Pulmonary artery endothelial cell (primary cell): ENCODE results near the gene CMTM7. TPM values are rescaled to one million over a fixed set of nuclear protein-coding genes. Genes with fewer than 3 reads are reported as not detected.

ENCODE experiments used
- DNase-seq: peaks from one replicate; pipeline ENCODE4 v3.0.0-alpha.2; 2011; ENCODE audit warnings: low read depth, low spot score
- total RNA-seq: library from RNA; depleted of rRNA; stranded (reverse); fragments of >200 nt; gene quantifications from 2 replicates; pipeline ENCODE4 v1.2.3, GENCODE V29; 2014

Gene CMTM7
- total RNA-seq, 1 donor from 2014 or later = 12.6 TPM

DNA sequence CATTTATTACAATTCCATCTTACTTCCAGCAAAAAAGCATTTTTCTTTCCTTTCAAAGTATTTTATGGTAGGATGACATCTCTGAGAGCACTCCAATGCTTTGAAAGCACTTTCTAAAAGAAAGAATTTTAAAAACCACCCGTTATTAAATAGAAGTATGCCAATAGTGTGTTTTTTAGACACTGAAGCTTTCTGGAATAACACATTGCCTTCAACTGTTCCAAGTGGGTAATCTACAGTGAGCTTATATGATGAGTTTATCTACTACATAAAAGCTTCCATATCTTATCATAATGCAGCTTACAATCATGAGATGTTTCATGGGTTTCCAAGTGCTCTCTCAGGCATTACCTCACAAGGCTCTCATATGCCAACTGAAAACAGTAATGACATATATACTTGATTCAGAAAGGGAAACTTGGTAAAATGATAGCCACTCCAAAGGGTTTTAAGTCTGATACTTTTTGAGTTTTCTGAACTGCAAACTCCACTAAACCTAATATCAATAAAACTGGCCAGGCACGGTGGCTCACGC lies 96.9 kb downstream of the CMTM7 start:
- DNase-seq = no peak

DNA sequence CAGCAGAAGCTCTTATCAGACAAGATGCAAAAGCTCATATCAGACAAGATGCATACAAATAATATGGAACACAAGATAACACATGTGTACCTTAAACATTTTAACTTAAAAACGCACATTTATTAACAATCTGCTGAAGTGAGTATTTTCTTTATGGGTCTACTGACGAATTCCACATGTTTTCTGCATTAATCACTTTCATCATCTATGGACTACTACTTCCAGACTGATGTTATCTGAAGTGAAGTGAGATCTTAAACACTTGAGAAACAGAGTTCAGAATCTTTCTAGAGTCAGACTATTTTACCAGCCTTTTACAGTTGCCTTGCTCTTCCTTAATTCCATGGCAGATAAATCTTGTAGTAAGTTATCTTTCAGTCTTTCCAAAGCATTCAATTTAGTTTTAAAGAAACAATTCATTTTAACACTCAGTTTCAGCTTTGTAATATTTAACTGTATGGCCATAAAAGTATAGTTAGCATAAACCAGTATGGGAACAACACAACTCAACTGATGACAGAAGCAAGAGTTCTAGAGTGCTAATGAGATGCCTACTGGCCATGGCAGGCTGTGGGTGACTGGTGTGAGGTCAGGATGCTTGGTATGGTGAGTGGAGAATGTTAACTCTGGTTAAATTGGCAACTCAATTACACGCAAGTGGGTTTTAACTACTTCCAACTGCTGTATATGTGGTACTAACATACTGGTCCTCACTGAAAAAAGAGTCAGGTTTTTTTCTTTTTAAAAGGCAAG lies 101.2 kb downstream of the CMTM7 start:
- DNase-seq = no peak

DNA sequence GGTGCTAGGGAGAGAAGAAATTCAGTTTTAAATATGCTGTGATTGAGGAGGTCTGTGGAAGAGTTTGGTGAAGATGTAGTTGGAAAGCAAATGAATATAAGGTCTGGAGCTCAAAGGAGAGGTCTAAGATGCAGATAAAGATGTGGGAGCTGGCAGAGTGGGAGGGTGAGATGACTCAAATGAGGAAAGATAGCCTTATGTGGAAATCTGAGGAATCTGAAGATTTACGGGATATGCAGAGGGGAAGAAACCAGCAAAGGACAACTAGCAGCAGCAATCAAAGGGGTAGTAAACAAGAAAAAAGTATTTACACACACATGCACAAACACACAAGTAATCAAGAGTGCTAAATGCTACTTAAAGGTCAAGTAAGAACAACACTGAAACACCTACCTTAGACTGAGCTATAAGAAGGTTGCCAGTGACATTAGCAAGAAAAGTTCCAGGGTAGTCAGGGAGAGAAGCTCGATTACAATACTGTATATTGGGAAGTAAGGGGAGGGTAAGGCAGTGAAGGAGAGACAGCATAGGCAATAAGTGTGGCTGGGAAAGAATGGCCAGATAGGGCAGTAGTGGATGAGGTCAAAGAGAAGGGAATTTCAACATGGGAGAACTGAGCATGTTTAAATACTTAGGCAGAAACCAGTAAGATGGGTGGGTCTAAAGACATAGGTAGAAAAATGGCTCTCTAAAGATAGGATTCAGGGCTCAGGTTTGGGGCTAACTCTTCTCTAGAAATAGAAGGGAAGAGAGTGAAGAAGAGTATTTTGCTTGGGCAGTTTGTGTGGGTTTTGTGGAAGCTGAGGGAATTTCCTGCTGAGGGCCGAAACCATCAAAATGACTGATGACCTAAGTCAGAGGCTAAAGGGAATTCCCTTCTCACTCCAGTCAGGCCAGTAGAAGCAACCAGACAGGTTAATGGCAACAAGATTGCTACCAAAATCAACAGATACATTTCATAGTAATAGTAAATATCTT lies 102.1 kb downstream of the CMTM7 start:
- DNase-seq = no peak

DNA sequence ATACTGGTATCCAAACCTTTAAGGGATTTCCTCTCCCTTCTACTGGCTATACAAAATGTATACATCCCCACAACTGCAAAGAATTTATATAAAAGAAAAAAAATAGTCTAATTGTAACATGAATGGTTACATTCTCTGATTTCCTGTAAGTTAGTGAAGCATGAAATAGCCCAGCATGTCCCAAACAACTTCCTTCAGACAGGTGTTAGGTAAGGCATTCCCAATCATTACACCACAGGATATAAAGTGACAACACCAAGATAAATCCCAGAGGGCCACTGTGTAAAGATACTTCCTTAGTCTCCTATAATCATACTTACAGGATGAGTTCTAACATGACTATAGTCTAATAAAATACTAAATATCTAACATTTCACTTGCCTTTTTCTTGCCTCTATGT lies 103.4 kb downstream of the CMTM7 start:
- DNase-seq = no peak

DNA sequence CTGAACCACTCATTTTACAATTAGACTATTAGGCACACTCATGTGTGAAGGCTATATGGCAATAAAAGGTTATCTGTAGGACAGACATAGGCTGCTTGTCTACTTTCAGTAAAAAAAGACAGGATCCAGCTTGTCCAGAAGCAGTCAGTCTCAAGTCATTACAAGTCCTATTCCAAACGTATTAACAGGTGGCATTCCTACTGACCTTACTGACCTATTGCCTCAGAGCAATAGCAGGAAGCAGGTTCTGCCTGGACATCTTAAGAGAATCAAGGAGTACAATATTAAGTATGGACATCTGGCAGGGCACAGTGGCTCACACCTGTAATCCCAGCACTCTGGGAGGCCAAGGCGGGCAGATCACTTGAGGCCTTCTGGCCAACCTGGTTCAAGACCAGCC lies 104.0 kb downstream of the CMTM7 start:
- no peak for DNase-seq

DNA sequence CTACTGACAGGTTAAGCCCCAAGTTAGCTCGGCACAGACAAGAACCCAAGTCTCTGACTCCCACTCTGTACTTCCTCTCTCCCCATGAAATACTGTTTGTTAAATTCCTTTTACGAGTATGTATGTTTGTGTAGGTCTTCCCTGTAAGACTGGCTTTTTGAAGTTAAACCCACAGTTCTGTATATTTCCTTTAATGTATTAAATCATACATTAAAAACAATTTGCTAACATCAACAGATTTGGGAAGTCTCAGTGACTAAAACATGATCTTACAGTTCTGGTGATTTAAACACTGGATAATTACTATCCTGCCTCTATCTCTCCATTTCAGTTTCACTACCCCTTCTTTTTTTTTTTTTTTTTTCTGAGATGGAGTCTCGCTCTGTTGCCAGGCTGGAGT lies 106.6 kb downstream of the CMTM7 start:
- no peak for DNase-seq

DNA sequence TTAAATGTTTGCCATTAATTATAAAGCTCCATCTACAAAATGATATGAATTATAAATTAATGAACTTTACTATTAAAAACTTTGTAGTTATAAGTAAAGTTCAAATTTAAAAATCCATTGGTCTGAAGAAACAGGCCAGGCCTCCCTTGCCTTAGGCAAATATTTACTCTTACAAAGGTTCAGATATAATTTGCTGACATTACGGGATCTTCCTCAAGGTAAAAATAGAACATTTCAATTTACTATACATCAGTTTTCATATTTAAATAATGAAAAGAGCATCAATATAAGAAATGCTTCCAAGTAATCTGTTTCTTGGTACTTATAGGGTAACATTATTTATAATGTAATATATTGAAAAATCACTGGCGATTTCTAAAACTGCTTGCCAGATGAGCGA lies 107.3 kb downstream of the CMTM7 start:
- no peak for DNase-seq

DNA sequence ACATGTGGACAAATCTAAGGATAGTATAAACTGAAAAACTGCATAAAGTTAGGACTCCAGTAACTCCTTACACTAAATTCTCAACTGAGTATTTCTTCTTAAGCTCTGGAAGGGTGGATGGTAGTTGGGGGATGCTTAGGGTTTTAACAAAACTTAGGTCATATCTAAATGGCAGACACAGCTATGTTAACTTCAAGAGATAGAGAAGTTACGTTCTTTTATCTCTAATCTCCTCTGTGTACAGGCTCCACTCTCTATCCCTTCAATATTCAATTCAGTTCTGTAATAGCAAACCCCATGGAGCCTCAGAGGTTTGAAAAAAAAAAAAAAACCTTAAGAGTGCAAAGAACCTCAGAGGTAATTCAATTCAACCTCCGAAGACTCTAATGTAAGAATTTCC lies 107.9 kb downstream of the CMTM7 start:
- DNase-seq = no peak

DNA sequence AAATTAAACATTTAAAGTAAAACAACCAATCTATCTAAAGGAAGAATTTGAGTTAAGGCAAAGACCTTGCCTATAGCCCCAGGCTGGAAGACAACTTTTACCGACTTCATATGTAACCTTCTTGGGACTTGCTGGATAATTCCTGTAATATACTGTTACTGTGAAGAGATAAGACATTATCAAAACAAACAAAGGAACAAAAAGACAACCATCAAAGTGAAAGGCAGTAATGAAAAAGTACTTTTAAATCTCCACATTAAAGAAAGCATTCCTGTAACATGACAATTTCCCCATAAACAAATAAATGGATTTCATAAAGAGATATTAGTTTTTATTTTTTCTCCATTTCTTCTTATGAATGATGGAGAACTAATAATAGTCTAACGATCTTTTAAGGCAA lies 108.6 kb downstream of the CMTM7 start:
- DNase-seq = no peak

DNA sequence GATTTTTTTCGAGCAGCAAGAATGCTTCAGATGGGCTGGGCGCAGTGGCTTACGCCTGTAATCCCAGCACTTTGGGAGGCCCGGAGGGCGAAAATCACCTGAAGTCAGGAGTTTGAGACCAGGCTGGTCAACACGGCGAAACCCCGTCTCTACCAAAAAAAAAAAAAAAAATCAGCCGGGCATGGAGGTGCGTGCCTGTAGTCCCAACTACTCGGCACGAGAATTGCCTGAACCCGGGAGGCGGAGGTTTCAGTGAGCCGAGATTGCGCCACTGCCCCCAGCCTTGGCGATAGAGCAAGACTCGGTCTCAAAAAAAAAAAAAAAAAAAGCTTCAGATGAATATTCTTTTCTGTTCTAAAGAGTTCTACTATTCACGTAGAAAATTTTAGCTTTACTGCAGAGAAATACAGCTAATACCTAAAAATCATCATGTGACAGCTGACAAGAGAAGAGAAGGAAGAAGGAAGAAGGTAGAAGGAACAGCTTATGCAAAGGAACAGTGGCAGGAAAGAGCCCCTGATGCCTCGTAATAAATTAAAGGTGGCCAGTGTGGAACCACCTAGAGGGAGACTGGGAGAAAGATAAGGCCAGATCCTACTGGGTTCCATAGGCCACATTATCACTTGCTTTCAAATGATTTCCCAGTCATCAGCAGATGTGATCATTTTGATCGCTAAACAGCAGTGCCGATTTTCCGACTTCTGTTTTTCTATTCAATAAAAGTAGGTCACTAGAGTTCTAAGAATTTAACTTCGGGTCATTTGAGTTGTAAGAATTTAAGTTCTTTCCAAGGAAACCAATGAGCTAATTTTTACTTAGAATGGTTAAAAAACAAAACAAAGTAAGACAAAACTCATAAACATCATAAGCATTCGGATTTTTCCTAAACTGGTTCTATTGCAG lies 109.5 kb downstream of the CMTM7 start:
- no peak for DNase-seq

DNA sequence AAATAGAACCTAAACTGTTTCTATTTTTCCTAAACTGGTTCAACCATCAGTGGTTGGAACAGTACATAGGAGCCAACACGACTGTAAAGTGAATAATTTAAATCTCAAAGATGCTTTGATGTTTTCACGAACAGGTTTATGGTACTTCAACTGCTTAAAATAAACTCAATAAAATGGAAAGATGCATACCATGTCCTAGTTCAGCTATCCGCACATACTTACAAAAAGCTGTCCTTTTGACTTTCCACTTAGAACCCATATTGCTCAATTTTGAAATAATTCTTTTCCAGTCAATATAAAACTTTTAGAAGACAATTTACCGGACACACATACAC lies 110.1 kb downstream of the CMTM7 start:
- DNase-seq = no peak

DNA sequence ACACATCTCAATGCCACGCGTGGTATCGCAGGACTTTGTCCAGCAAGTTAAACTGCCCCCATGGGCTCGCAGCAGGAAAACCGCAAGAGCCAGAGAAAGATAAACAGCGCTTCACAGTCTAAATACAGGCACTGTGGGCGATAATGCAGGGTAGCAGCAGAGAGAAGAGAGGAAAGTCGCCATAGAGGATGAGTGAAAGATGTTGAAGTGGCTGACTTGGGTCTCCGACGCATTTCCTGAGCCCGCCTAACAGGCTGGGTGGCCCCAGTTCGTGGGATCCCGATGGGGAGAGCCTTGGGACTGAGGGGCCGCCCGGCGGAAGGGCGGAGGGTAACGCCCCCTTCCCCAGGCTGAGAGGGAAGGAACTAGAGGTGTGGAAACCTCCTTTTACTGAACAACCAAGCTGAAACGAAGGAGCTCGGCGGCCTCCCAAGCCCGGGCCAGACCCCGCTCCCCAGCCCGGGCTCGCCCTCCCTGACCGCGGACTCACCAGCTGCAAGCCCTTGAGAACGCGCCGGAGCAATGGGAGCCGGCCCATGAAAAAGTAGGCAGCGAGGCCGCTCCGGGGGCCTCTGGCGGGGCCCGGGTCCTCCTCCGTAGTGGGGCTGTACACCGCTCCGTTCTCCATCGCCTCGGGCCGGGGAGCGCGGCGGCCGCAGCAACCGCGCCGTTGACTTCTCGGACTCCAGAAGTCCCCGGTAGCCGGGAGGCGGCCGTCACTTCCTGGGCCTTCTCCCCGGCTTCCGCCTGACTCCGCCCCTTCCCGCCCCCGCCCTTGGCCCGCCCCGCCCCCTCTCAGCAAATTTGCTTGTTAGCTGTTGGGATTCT lies 110.7 kb downstream of the CMTM7 start, which contains the start of gene CMTM6:
CMTM6 (minus strand) TSS at position 735 of the 828 bp plus-strand sequence; CDS start at position 628, 107 bp downstream.
- DNase-seq = no peak

DNA sequence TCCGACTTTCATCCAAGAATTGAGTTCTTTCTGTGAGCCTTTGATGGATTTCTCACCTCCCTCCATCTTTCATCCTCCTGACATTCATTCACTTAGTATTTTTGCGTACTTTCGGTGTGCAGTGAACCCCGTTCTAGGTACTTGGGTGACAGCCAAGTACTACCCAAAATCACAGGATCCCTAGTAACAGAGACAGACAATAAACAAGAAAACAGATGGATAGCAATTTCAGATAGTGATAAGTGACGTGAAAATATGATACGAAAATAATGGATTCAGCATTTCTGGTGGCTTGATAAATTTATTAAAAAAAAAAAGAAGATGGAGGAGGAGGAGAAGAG lies 111.3 kb downstream of the CMTM7 start:
- no peak for DNase-seq

Other genes with a start within 250 kb of the CMTM7 start
- 2.6 and 2.8 TPM in 2 replicates for gene CMTM8, start 153.2 kb upstream of the CMTM7 start, total RNA-seq
- 105 and 138 TPM in 2 replicates for gene CMTM6, start 111.0 kb downstream of the CMTM7 start, total RNA-seq
- gene DYNC1LI1, start 179.0 kb downstream of the CMTM7 start, total RNA-seq = 45.9 and 54.9 TPM in 2 replicates